NB4 (cell line): Measurements from ENCODE around the gene TACR1.
A peak's percentile ranks its signal among the peaks of the same experiment; 100 is the strongest.
"Not testable (repeated sequence)": the region's sequence is repeated elsewhere in the genome, so short reads cannot be mapped to it uniquely, and the experiment has no call there.

Experiments
- DNase-seq: peaks from one replicate; pipeline ENCODE4 v3.0.0; 2010; ENCODE audit warnings: low read depth
- H3K4me3 ChIP-seq: one replicate; pipeline ENCODE4 v1.5.1; 2011; ENCODE audit warnings: mild to moderate bottlenecking, low read depth, low read length, moderate library complexity
- CTCF ChIP-seq: IDR thresholded peaks from one replicate; pipeline ENCODE4 v1.5.1; 2012; ENCODE audit warnings: low read depth, low read length
- MAX ChIP-seq: IDR thresholded peaks from 2 replicates; pipeline ENCODE4 v1.6.1; 2011; ENCODE audit warnings: low read depth, low read length
- MYC ChIP-seq: IDR thresholded peaks from 2 replicates; pipeline ENCODE4 v1.6.1; 2011; ENCODE audit warnings: low read depth, low read length
- POLR2A ChIP-seq: IDR thresholded peaks from 2 replicates; pipeline ENCODE4 v1.6.1; 2011; ENCODE audit warnings: mild to moderate bottlenecking; ENCODE audit not compliant: insufficient read length; ENCODE audit errors: extremely low read depth

TACR1 gene

GRCh38 chr2:75173740-75174139 lies 25.6 kb downstream of the TACR1 start:
- no peak for DNase-seq
- no peak overlapping the region for H3K4me3 ChIP-seq
- TF ChIP-seq MAX (no peak), POLR2A (no peak), CTCF (no peak), MYC (no peak)

- H3K4me3 ChIP-seq, DNase-seq: not testable (repeated sequence)
Measured at GRCh38 chr2:75171423-75171822, 27.9 kb downstream of the TACR1 start.

GRCh38 chr2:75170889-75171288 lies 28.4 kb downstream of the TACR1 start:
- H3K4me3 ChIP-seq: no peak overlapping the region
- DNase-seq: no peak
- TF ChIP-seq MAX (no peak), MYC (no peak)

- no peak for DNase-seq
- TF ChIP-seq MYC: no peak
- TF ChIP-seq POLR2A: no peak
- TF ChIP-seq MAX: no peak
- no peak for TF ChIP-seq CTCF
- H3K4me3 ChIP-seq: no peak overlapping the region
Measured at GRCh38 chr2:75168186-75168585, 31.1 kb downstream of the TACR1 start.

GRCh38 chr2:75166491-75166890 lies 32.8 kb downstream of the TACR1 start:
- TF ChIP-seq POLR2A (no peak), CTCF (no peak), MYC (no peak), MAX (no peak)
- no peak overlapping the region for H3K4me3 ChIP-seq
- DNase-seq: no peak

- TF ChIP-seq POLR2A: no peak
- TF ChIP-seq CTCF: no peak
- TF ChIP-seq MYC: no peak
- TF ChIP-seq MAX: no peak
- H3K4me3 ChIP-seq: no peak overlapping the region
- DNase-seq: peak; percentile 24
Measured at GRCh38 chr2:75162897-75163296, 36.4 kb downstream of the TACR1 start.

- no peak for TF ChIP-seq MYC
- no peak for TF ChIP-seq POLR2A
- no peak for TF ChIP-seq MAX
- no peak for TF ChIP-seq CTCF
- DNase-seq: no peak
- H3K4me3 ChIP-seq: no peak overlapping the region
Measured at GRCh38 chr2:75162259-75162658, 37.1 kb downstream of the TACR1 start.
